ENCODE data around the gene ABTB2.

- no peak for TF ChIP-seq CTCF (IDR thresholded peaks at IDR 0.05; ENCODE audit: borderline replicate concordance, extremely low read depth, low read length, poor library complexity, severe bottlenecking)
- TF ChIP-seq EZH2 (IDR thresholded peaks at IDR 0.05; ENCODE audit: borderline replicate concordance, low read depth, low read length, severe bottlenecking): no peak
Measured at GRCh38 chr11:34240150-34240494, 117.7 kb downstream of the ABTB2 start.

Data from DND-41 (cell line).